NCI-H69 (cell line): ENCODE data around the gene CARNS1.
A peak's percentile ranks its signal among the peaks of the same experiment; 100 is the strongest.

Experiments
- DNase-seq: peaks from one replicate; lab custom pipeline; 2025; lab: John Stamatoyannopoulos, UW

Gene CARNS1, protein sequence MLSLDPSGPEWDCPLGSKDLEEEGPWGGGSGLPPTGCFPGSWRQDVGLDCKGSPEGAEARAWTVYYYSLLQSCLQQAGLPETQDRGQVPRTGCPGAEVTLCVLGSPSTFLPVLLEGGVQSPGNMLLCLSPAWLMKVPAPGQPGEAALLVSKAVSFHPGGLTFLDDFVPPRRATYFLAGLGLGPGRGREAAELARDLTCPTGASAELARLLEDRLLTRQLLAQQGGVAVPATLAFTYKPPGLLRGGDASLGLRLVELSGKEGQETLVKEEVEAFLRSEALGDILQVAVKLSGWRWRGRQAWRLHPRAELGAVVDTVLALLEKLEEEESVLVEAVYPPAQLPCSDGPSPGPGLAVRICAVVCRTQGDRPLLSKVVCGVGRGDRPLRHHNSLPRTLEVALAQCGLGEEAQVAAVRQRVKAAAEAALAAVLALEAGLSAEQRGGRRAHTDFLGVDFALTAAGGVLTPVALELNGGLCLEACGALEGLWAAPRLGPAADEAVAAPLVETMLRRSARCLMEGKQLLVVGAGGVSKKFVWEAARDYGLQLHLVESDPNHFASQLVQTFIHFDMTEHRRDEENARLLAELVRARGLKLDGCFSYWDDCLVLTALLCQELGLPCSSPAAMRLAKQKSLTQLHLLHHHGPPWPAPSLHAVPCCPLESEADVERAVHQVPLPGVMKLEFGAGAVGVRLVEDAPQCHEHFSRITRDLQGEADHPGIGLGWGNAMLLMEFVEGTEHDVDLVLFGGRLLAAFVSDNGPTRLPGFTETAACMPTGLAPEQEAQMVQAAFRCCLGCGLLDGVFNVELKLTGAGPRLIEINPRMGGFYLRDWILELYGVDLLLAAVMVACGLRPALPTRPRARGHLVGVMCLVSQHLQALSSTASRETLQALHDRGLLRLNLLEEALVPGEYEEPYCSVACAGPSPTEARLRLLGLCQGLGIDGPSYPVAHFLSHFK

DNA sequence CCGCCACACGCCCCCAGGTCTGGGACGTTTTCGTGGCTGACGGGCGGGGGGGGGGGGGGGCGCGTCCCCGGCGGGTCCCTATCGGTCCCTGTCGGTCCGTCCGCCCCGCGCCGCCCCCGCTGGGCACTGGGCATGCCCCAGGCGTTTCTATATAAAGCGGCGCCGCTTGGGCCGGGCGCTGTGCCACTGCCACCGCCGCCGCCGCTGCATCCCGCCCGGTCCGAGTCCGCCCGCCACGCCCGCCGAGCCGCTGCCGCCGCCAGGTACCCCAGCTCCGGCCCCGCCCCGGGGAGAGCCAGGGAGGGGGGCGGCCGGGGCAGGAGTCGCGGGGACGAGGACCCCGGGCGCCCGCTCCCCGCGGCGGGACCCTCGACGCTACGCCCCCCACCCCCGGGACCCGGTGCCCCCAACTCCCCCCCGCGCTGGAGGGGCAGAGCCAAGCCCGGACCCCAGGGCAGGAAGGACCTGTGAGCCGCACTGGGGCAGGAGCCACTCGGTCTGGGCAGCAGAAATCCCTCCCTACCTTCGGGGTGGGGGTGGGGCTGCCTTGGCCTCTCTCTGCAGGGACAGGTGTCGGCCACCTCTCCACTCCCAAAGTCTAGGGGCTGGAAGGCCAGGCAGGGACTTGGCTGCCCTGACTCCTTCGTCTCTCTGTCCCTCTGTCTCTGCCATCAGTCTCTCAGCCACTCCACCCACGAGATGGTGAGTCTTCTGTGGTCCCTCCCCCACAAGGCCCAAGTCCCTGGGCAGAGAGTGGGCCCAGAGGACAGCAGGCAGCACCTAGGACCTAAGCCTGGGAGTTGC, at the start of gene CARNS1:
TSS of gene CARNS1 (plus strand) at position 178 of the 804 bp plus-strand sequence. CDS start at position 700, 522 bp downstream.
- DNase-seq = peak; percentile 57

DNA sequence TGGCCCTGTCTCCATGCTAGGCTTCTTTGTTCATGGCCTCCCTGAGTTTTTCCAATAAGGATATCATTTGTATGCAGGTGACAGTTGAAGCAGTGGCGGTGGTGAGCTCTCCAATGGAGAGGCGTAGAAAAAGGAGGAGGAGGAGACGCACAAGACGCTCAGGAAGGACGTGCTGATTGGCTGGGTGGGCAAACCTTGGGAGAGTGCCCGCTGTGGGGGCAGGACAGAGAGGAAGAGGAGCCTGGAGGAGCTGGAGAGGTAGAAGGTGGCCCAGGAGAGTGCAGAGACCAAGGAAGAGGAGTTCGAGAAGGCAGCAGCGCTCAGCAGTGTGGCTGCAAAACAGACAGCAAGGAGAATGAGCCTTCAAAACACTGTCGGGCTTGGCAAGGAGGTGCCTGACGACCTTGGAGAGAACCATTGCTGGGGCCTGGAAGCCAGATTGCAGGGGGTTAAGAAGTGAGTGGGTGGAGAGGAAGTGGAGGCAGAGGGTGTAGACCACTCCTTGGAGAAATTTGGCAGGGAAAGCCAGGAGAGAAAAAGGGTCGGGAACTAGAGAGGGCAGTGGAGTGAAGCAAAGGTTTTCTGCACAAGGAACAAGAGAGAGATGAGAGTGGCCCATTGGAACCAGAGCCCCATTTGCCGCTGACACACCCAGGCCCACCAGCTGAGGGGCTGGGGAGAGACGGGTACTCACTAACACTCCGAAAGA, 49.6 kb upstream of the CARNS1 start:
- DNase-seq = no peak

DNA sequence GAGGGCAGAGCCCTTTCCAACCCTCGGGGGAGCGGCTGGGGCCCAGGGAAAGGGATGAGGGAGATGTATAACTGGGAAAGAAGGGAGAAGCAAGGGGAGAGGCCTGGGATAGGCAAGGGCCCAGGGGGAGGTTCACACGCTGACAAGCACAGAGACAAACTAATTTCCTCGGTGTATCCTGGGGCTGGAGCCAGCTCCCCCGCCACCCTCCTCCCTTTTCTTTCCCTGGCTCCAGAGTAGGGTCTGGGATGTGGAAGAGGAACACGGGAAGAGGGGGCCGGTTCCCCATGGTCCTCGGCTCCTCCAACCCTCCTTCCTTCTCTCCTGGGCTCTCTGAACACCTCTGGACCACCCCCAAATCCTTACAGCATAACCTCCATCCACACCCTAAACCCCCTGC, 48.9 kb upstream of the CARNS1 start:
- DNase-seq = peak; percentile 42

DNA sequence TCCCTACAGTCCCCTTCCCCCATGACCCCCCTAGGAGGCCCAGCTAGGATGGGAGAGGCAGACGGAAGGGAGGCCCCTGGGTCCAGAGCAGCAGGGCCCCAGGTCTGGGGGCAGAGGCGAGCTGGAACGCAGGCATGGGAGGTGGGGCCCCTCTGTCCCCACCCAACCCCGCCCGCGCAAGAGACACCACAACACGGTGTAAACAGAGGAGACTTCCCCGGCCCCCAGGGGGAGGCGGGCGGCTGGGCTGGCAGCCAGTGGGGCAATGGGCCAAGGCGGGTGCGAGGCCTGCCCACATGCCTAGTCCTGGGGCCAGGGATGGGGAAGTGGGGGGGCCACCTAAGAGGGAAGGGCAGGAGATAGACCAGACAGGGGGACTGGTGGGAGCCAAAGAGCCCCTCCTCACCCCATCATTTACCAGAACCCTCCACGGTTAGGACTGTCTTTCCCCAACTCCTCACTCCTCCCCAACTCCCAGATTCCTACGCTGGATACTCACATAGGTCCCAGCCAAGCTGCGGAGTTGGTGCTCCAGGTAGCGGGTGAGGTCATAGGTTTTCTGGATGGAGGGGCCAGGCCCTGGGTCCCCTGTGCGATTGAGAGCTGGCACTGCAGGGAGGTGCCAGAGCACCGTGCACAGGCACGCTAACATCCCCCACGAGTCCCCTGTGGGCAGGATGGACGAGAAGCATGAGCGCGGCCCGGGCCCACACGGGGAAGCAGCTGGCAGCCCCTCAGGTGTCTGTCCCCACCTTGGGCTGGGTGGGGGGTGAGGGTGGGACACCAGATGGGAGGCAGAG, 48.3 kb upstream of the CARNS1 start:
- DNase-seq = peak; percentile 75

DNA sequence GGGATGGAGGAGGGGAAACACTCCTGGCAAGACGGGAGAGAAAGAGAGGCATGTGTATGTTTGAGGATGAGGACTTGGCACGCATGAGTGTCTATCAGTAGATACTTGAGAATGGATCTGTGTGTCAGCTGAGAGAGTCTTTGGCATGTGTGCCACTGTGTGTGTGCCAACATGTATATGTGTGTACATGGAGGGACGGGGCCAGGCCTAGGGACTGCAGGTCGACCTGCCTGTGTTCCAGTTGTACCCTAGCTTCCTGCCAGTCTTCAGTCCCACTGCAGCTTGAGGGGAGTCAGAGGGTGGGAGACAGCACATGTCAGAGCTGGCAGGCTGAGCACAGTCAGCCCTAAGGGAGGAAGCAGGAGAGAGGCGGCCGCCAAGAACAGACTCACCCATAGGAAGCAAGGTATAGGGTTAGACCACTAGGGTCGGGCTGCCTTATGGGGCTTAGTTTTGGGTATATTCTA, 47.7 kb upstream of the CARNS1 start:
- DNase-seq = no peak

DNA sequence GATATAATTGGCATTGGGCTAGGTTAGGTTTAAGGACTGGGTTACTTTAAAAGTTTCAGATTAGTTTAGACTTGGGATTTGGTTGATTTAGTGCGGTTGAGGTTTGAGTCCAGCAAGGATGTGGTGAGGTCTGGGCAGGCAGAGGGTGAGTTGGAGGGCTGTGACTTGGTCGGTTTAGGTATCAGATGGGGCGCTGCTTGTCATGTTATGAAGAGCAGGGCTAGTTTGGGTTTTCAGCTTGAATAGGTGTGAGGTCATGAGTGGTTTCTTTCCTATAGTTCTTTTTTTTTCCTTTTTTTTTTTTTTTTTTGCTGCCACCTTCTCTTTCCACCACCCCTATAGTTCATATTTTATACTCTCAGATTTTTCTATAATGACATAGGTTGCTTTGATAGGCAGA, 46.9 kb upstream of the CARNS1 start:
- no peak for DNase-seq

DNA sequence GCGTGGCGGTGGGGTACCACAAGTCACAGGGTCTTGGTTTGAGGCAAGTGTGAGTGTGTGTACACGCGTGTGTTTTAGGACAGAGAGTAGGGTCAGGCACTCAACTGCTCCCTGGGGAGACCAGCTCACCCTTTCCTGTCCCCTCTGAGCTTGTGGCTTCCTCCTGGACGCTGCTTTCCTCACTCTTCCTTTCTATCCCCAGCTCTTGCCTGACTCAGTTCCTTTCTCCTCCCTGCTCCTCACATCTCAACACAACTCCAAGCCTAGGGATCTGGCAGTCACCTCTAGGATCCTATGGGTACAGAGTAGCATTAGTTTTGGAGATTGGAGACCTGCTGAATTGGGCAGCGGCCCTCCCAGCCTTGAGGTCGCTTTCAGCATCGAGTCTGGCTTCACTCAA, 46.2 kb upstream of the CARNS1 start:
- no peak for DNase-seq

DNA sequence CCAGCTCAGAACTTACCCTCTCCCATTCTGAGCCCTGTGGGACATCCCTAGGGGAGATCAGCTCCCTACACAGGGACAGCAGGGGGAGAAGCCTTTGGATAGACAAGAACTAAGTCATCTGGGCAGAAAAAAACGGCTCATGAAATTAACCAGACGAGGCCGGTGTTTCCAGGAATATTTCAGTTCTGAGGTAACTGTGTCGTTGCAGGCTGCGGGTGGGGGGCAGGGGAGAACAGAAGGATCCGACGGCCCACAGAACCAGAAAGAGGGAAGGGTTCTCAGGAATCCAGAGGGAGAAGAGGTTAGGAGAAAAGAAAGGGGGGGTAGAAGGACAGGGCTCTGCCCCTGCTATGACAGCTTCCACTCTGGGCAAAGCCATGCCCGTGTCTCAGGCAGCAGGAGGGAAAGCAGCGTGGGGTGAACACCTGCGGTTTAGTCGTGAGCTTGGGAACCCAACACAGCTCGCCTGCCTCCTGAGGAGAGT, 45.6 kb upstream of the CARNS1 start:
- peak; percentile 73 for DNase-seq

DNA sequence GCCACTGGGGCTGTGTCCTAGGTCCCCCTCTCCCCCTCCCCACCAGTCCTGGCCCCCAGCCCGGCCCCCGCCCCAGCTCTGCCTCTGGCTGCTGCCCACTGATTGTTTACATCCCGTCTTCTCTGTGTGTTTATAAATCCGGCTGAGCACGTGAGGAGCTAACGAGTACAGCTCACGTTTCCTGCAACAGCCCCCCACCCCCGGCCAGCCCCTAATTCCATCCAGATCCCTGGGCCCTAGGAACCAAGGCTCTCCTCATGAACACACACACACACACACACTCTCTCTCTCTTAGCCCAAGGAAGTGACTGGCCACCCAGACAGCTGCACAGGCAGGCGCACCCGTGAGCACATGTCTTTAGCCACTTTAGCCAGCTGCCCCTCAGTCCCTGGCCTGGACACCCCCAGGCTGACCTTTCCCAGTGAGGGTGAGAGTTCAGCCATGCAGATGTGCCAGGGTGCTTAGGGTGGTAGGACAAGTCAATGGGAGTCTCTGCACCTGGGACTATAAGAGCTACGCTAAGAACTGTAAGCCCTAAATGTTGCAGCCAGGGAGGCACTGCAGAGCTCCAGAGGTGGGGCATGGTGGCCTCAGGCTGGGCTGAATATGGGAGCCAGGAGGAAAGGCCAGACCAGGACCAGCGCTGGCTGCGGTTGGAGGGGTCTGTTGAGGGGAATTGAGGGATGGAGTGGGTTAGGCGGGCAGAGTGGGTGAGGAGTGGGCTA, 45.0 kb upstream of the CARNS1 start:
- peak; percentile 73 for DNase-seq

DNA sequence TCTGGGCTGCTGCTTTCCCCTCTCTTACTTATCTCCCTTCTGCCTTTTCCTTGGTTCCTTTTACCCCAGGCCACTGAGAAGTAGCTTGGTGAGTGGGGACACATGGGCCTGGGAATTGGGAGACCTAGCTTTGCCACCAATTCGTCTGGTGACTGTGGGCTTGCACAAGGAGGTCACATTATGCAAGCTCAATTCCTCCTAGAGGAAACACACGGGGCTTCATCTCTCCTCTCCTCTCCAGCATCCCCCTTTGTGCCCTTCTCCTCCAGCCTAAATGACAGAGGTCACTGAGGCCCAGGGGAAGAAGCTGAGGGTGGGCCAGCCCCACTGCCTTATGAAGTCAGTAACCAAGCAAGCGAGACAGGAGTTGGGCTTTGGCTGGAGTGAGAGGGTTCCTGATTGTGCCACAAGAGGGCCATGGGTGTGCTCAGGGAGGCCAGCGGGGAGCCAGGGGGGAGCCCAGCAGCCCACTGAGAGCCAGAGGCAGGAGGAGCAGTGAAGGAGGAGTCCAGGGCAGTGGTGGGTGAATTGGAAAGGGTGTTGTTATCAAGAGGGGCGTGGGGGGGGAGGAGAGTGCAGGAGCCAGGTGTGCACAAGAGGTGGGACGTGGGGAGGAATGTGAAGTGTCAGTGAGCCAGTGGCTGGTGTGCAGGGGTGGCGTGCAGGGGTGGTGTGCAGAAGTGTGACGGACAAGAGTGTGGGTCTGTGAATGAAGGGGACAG, 44.1 kb upstream of the CARNS1 start:
- peak; percentile 33 for DNase-seq

DNA sequence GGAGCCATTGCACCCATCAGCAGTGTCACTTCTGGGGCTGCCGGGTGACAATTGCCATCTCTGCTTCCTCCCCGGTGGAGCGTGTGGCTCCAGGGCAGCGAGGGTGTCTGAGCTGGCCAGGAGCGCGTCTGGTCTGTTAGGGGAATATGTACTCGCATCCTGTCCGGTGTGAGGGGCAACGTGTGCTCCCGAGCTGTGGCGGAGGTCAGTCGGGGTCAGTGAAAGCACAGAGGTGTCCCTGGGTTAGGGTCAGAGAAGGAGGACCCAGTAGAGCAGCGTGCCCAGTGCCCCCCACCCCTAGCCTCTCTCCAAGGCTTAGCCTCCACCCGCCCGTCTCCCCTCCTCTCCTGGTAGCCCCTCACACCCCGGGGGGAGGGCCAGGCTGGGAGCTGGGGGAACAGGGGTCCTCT, 43.6 kb upstream of the CARNS1 start:
- no peak for DNase-seq

DNA sequence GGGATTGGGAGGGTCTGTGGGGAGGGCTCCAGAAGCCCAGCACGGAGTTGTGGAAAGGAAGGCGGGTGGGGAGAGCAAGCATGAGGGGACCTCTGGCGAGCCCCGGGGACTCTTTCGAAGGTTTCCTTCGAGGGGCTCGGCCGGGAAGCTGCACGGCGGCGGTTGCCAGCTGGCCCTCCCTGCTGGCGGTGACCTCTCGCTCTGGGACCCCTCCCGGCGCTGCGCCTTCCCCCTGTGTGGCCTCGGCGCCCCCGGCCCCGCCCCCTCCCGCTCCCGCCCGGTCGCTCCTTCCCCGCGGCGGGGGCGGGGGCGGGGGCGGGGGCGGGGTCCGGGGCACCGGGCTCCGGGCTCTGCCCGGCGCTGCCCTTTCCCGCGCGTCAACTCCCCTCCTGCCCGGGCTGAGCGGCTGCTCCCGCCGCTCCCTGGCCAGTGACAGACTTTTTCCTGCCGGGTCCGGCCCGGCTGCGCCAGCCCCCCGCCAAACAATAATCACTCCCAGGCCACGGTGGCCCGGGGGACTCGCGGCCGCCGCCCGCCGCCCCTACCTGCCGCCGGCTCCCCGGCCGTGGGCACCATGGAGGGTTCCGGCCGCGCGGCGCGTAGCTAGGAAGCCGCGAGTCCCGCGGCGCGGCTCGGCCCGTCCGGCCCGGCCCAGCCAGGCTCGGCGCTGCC, 43.0 kb upstream of the CARNS1 start:
- DNase-seq = peak; percentile 47

DNA sequence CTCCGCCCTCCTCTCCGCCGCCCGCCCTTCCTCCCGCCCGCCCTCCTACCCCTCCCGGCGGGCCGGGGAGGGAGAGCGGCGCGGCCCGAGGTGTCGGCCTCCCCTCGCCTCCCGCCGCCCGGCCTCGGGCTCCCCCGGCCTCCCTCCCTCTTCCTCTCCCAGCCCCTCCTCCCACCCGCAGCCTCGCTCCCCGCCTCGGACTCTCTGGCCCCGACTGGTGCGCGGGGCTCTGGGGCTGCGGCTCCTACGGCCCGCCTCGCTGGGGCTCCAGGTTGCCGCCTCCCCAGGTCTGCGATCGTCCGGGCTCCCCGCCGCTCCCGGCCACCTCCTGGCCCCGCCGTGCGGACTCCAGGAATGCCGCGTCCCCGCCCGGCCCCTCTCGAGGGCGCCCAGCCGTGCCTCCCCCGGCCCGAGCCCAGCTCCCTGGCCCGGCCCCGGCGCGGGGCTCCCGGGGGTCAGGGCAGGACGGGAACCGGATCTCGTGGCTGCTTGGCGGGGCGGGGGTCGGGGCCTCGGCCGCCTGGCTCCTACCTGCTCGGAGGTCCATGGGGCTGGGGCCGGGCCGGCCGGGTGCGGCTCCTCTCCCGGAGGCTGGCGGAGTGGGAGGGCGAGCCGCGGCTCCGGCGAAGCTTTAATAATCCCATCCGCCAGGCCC, 42.4 kb upstream of the CARNS1 start, which contains the start of gene CLCF1:
TSS of gene CLCF1 (minus strand) at position 606 of the 655 bp plus-strand sequence. CDS start at position 547, 59 bp downstream.
- DNase-seq = peak; percentile 73

DNA sequence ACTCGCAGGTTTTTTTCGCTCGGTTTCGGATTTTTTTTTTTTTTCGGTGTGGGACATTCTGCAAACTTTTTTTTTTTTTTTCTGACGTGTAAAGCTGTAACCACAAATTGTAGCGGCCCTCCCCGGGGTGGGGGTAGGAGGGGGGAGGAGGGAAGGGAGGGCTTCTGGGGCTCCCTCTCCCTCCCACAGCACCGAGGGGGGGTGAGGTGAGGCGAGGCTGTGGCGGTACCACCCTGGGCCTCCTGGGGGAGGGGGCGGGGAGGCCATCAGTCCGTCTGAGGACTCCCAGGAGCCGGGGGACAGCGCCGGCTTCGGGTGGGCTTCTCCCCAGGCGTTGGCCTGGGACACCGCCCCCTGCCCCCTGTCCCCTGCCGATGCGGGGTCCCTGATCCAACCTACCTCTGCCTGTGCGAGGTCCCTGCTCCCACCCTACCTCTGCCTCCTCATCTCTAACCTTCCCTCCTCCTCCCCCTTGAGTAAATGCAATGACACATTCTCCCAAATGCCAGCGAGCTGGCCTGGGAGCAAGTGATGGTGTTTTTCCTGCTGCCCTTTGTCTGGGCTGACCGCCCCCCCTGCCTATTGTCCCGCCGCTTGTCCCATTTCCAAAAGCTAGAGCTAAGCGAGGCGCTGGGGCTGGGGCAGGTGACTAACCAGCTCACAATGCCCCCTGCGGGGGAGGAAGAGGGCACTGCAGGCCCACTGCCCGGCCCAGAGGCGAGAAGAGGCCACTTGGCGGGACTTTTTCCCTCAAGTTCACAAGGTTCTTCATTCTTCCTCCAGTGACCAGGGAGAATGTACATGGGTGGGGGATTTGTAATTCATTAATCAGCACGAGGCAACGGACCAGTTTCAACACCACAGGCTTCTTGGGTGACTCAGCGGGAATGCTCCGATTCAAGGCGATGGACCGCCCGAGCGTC, 41.6 kb upstream of the CARNS1 start:
- peak; percentile 56 for DNase-seq

DNA sequence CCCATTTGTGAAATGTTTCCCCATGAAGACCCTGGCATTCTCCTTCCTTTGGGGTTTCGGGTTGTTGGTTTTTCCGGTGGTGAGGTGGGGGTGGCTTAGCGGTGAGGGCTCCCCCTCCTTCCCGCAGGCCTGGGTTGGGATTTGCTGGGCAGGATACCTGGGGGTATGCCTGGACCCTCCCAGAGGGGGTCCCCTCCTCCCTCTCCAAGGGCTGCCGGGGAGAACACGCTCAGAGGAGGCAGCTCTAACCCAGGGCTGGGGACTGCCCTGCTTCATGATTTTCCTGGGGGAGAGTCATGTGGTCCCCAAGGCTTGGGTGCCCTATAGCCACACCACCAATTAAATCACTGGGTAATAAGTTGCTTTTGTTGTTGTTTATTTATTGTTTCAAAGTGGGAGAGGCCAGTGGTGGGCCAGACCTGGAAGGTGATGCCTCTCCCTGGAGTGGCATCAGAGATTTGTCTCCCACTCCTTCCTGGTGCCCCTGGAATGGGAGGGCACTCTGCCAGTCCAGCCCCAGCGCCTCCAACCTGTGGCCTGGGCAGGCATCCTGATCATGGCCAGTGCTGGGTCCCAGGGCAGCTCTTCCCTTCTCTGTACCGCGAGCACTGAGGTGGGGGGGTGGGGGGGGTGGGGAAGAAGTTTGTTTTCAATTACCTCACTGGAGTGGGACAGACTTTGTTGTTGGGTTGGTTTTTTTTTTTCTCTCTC, 40.8 kb upstream of the CARNS1 start:
- no peak for DNase-seq
